B cell (primary cell): ENCODE results near the gene TENM4.

ENCODE experiments used
- EZH2 ChIP-seq: IDR thresholded peaks from 2 replicates; pipeline ENCODE4 v1.6.1; 2012; ENCODE audit warnings: borderline replicate concordance, low read depth, mild to moderate bottlenecking, moderate library complexity, low read length; ENCODE audit not compliant: insufficient read depth, poor library complexity, severe bottlenecking
- TF ChIP-seq, protein P1 (sequence below): fragments of 200-600 bp; IDR thresholded peaks from one replicate; pipeline ENCODE4 v1.8.0; 2022; ENCODE audit warnings: antibody characterized with exemption, mild to moderate bottlenecking

DNA sequence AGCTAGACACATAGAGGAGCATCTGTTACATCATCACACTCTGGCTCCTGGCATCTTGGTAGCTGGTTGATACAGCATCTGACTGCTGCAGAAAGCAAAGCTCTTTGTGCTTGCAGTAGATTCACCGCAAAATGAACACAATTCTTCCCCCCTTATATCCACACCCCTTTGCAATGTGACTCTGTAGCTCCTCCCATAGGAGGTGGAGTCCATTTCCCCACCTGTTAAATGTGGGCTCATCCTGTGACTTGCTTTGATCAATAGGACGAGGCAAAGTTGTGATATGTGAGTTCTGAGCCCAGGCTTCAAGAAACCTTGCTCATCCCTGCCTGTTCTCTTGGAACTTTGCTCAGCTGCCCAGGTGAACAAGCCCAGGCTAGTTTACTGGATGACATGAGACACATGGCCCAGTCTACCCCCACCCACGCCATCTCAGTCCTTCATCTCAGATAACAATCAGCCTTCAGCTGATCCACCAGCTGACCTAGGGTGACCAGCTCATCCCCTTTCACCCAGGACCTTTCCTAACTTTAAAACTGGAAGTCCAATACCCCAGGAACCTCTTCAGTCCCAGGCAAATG is 272.2 kb downstream of the TENM4 start:
- TF ChIP-seq, protein P1, sequence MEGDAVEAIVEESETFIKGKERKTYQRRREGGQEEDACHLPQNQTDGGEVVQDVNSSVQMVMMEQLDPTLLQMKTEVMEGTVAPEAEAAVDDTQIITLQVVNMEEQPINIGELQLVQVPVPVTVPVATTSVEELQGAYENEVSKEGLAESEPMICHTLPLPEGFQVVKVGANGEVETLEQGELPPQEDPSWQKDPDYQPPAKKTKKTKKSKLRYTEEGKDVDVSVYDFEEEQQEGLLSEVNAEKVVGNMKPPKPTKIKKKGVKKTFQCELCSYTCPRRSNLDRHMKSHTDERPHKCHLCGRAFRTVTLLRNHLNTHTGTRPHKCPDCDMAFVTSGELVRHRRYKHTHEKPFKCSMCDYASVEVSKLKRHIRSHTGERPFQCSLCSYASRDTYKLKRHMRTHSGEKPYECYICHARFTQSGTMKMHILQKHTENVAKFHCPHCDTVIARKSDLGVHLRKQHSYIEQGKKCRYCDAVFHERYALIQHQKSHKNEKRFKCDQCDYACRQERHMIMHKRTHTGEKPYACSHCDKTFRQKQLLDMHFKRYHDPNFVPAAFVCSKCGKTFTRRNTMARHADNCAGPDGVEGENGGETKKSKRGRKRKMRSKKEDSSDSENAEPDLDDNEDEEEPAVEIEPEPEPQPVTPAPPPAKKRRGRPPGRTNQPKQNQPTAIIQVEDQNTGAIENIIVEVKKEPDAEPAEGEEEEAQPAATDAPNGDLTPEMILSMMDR: no peak
- TF ChIP-seq EZH2: no peak
